HEK293 (cell line): Measurements from ENCODE around the gene FGD1.

Source experiments
- CTCF ChIA-PET: fragments of 350-600 bp; formaldehyde crosslinking; extraction: SDS; loops from one replicate; lab custom pipeline; 2021; ENCODE audit warnings: antibody characterized with exemption; lab: Yijun Ruan, JAX
- POLR2A ChIA-PET: fragments of 300-600 bp; formaldehyde crosslinking; extraction: SDS; loops from one replicate; lab custom pipeline; 2020; ENCODE audit warnings: antibody characterized with exemption, inconsistent platforms; lab: Yijun Ruan, JAX
- H3K27ac ChIP-seq: fragments of 200-500 bp; sonication (Bioruptor generic); 2 replicates; pipeline ENCODE4 v1.5.1; 2014; ENCODE audit warnings: low read depth, low read length, control low read depth, inconsistent platforms; ENCODE audit errors: extremely low read depth
- H3K36me3 ChIP-seq, 2 experiments: fragments of 200-500 bp in 1 of 2; sonication (Bioruptor generic) in 1 of 2; 1 replicate in 1 of 2; 2 replicates in 1 of 2; pipeline ENCODE4 v1.5.1; 2014 to 2017; ENCODE audit warnings: inconsistent platforms in 2 of 2, low read length in 2 of 2; ENCODE audit not compliant: control insufficient read depth in 2 of 2, insufficient read depth in 1 of 2
- H3K4me1 ChIP-seq: fragments of 200-500 bp; sonication (Bioruptor generic); 2 replicates; pipeline ENCODE4 v1.5.1; 2014; ENCODE audit warnings: mild to moderate bottlenecking, low read length, inconsistent platforms; ENCODE audit not compliant: control insufficient read depth, insufficient read depth
- H3K4me3 ChIP-seq: 2 replicates; pipeline ENCODE4 v1.5.1; 2011; ENCODE audit warnings: low read depth, mild to moderate bottlenecking, control low read depth, low read length, moderate library complexity
- H3K9me3 ChIP-seq: fragments of 200-500 bp; sonication (Bioruptor generic); 2 replicates; pipeline ENCODE4 v1.5.1; 2014; ENCODE audit warnings: low read depth, low read length, inconsistent platforms; ENCODE audit not compliant: control insufficient read depth, insufficient read depth
- GLIS1 ChIP-seq: fragments of 450-650 bp; formaldehyde crosslinking; IDR thresholded peaks from 2 replicates; pipeline ENCODE4 v1.5.1; 2016; ENCODE audit warnings: missing biosample characterization, missing genetic modification characterization
- KLF1 ChIP-seq: fragments of 450-650 bp; formaldehyde crosslinking; IDR thresholded peaks from 2 replicates; pipeline ENCODE4 v1.5.1; 2016; ENCODE audit warnings: missing biosample characterization, missing genetic modification characterization
- SP2 ChIP-seq: fragments of 450-650 bp; formaldehyde crosslinking; IDR thresholded peaks from 2 replicates; pipeline ENCODE4 v1.5.1; 2016; ENCODE audit warnings: missing biosample characterization, missing genetic modification characterization
- ZBTB8A ChIP-seq: fragments of 450-650 bp; formaldehyde crosslinking; IDR thresholded peaks from 2 replicates; pipeline ENCODE4 v1.5.1; 2016; ENCODE audit warnings: missing biosample characterization, missing genetic modification characterization
- ZFP69B ChIP-seq: fragments of 450-650 bp; formaldehyde crosslinking; IDR thresholded peaks from 2 replicates; pipeline ENCODE4 v1.5.1; 2016; ENCODE audit warnings: missing biosample characterization, missing genetic modification characterization
- ZNF416 ChIP-seq: fragments of 450-650 bp; formaldehyde crosslinking; IDR thresholded peaks from 2 replicates; pipeline ENCODE4 v1.5.1; 2016; ENCODE audit warnings: missing biosample characterization, missing genetic modification characterization
- ZNF660 ChIP-seq: fragments of 450-650 bp; IDR thresholded peaks from 2 replicates; pipeline ENCODE4 v1.5.1; 2018; ENCODE audit warnings: missing biosample characterization, mild to moderate bottlenecking, missing genetic modification characterization
- ZNF768 ChIP-seq: fragments of 450-650 bp; formaldehyde crosslinking; IDR thresholded peaks from 2 replicates; pipeline ENCODE4 v1.5.1; 2018; ENCODE audit warnings: missing biosample characterization, mild to moderate bottlenecking, missing genetic modification characterization
- ZNF843 ChIP-seq: fragments of 450-650 bp; formaldehyde crosslinking; IDR thresholded peaks from 2 replicates; pipeline ENCODE4 v1.5.1; 2016; ENCODE audit warnings: missing biosample characterization, missing genetic modification characterization
- TF ChIP-seq, protein P1 (sequence below): fragments of 450-650 bp; formaldehyde crosslinking; IDR thresholded peaks from 2 replicates; pipeline ENCODE4 v1.5.1; 2016; ENCODE audit warnings: missing biosample characterization, missing genetic modification characterization
- TF ChIP-seq, protein P2 (sequence below): fragments of 450-650 bp; formaldehyde crosslinking; IDR thresholded peaks from 2 replicates; pipeline ENCODE4 v1.5.1; 2016; ENCODE audit warnings: missing biosample characterization, missing genetic modification characterization

Gene FGD1

DNA sequence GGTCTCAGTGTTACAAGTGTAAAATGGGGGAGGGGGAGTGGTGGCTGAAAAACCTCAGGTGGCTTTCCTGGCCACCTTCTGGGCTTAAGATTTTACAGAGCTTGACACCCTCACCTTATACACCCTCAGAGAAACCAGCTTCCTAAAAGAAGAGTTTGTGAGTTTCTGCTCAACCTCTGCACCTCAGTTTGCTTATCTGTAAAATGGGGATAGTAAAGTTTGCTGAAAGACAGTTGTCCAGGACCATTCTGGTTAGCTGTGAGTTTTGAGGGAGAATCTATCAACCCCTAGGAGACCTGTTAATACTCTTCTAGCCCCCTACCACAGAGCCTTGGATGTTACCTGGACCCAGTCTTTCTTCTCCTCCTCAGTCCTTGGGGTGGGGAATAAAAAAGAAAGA is 46.1 kb downstream of the FGD1 start (continued):
- no peak for TF ChIP-seq ZFP69B (tag by site-specific recombination)
- no peak for TF ChIP-seq ZNF660 (tag by site-specific recombination)
- no peak for TF ChIP-seq ZNF768 (tag by site-specific recombination)

DNA sequence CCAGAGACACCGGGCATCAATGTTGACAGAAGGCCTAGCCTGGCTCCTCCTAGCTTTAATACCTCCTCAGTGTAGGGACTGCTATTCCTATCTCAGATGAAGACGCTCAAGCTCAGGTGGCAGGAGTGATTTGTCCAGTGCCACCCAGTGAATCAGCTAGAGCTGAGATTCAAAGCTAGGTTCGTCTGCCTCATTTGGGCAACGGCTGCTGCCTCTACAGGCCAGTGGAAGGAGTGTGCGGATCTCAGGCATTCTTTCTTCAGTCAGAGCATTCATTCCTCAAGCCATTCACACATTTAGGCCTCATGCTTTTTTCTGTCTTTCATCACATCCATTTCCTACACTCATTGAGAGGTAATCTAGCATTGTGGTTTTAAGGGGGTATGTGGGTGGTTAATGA is 48.6 kb downstream of the FGD1 start:
- no peaks in the 10 kb centered on the region for H3K4me1 ChIP-seq
- CTCF ChIA-PET: interaction anchor here (0.6 to 1.3 kb wide), 3 partner anchors 17 to 68 kb away, joined by 3 to 4 read pairs (median 3); no protein-coding TSS in a partner anchor
- no peak overlapping the region for H3K27ac ChIP-seq
- H3K4me3 ChIP-seq: no peak overlapping the region
- TF ChIP-seq, protein P1, sequence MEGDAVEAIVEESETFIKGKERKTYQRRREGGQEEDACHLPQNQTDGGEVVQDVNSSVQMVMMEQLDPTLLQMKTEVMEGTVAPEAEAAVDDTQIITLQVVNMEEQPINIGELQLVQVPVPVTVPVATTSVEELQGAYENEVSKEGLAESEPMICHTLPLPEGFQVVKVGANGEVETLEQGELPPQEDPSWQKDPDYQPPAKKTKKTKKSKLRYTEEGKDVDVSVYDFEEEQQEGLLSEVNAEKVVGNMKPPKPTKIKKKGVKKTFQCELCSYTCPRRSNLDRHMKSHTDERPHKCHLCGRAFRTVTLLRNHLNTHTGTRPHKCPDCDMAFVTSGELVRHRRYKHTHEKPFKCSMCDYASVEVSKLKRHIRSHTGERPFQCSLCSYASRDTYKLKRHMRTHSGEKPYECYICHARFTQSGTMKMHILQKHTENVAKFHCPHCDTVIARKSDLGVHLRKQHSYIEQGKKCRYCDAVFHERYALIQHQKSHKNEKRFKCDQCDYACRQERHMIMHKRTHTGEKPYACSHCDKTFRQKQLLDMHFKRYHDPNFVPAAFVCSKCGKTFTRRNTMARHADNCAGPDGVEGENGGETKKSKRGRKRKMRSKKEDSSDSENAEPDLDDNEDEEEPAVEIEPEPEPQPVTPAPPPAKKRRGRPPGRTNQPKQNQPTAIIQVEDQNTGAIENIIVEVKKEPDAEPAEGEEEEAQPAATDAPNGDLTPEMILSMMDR (tag by site-specific recombination): 0 out of 2 replicates have a peak, but pooled peaks have one; percentile 24
- no peak for TF ChIP-seq ZNF843
- H3K9me3 ChIP-seq: no peaks in the 10 kb centered on the region
- POLR2A ChIA-PET: no interaction called here
- H3K36me3 ChIP-seq: peaks cover 15 to 73% of the 10 kb centered on the region in 2 experiments; a peak in 2 of 3 replicates

DNA sequence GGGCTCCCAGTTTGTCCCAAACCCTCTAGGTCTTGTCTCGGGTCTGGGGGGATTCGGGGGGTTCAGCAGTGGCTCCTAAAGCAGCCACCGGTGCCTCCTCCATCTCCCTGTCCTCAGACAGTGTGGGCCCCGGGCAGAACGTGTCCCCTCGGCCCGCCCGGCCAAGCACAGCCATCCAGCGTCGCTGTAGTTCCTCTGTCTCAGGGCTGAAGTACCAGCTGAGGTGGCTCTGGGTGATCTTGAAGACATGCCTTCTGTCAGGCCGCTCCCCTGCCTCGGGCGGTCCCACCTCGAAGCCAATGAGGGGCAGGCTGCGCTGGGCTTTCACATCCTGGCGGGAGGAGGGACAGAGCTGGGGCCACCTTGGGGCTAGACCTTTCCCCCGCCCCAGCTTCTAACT is 50.0 kb downstream of the FGD1 start:
- H3K27ac ChIP-seq: no peak overlapping the region
- ChIA-PET CTCF (no interaction called here), POLR2A (no interaction called here)

DNA sequence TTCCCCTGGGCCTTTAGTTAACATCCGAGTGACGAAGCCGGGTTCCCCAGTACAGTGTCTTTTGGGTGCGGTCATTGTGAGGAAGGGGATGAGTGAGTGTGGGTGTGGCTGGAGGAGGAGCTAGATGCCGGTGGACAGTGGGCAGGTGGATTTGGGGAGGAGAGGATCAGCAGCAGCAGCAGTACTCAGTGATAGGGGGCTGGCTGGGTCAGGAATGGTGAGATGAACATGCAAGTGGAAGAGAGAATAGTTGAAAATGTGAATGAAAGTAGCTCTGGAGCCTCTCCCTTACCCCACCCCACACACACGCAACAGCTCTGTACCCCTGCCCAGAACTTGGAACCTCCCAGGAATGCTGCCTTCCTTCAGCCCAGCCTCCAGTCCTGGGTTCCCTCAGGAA is 51.3 kb downstream of the FGD1 start:
- Histone ChIP-seq H3K9me3 (no peaks in the 10 kb centered on the region), H3K36me3 (peaks cover 8 to 71% of the 10 kb centered on the region in 2 experiments; a peak in 2 of 3 replicates), H3K4me1 (no peaks in the 10 kb centered on the region)
- TF ChIP-seq, protein P2, sequence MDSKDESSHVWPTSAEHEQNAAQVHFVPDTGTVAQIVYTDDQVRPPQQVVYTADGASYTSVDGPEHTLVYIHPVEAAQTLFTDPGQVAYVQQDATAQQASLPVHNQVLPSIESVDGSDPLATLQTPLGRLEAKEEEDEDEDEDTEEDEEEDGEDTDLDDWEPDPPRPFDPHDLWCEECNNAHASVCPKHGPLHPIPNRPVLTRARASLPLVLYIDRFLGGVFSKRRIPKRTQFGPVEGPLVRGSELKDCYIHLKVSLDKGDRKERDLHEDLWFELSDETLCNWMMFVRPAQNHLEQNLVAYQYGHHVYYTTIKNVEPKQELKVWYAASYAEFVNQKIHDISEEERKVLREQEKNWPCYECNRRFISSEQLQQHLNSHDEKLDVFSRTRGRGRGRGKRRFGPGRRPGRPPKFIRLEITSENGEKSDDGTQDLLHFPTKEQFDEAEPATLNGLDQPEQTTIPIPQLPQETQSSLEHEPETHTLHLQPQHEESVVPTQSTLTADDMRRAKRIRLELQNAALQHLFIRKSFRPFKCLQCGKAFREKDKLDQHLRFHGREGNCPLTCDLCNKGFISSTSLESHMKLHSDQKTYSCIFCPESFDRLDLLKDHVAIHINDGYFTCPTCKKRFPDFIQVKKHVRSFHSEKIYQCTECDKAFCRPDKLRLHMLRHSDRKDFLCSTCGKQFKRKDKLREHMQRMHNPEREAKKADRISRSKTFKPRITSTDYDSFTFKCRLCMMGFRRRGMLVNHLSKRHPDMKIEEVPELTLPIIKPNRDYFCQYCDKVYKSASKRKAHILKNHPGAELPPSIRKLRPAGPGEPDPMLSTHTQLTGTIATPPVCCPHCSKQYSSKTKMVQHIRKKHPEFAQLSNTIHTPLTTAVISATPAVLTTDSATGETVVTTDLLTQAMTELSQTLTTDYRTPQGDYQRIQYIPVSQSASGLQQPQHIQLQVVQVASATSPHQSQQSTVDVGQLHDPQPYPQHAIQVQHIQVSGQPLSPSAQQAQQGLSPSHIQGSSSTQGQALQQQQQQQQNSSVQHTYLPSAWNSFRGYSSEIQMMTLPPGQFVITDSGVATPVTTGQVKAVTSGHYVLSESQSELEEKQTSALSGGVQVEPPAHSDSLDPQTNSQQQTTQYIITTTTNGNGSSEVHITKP (tag by site-specific recombination): peak; percentile 92
- TF ChIP-seq KLF1 (tag by site-specific recombination) (peak; percentile 28; the same call in 1 of the 2 replicates), ZNF416 (tag by site-specific recombination) (no peak)
- TF ChIP-seq, all 188 proteins: peak for 2
- no peak overlapping the region for H3K27ac ChIP-seq
- ChIA-PET POLR2A (interaction anchor here (0.5 kb wide), 1 partner anchor 87 kb away, joined by 3 read pairs; the partner anchor contains the start of gene WNK3), CTCF (interaction anchor here (0.6 to 0.7 kb wide), 2 partner anchors 69 to 952 kb away, joined by 3 to 4 read pairs; no protein-coding TSS in a partner anchor)
- no peak overlapping the region for H3K4me3 ChIP-seq

More for the DNA sequence above, 50.0 kb downstream of the FGD1 start:
- Histone ChIP-seq H3K9me3 (no peaks in the 10 kb centered on the region), H3K36me3 (peaks cover 8 to 81% of the 10 kb centered on the region in 2 experiments; a peak in 2 of 3 replicates), H3K4me3 (no peak overlapping the region), H3K4me1 (no peaks in the 10 kb centered on the region)
- TF ChIP-seq GLIS1 (tag by site-specific recombination) (no peak), SP2 (tag by site-specific recombination) (peak; percentile 12; the same call in 1 of the 2 replicates), ZBTB8A (no peak)
